ENCODE data around the gene SLC17A1. TPM values are rescaled to one million over a fixed set of nuclear protein-coding genes. Genes with fewer than 3 reads are reported as not detected.

SLC17A1 gene
- total and polyA plus RNA-seq, 10 of the 15 experiments (the other 5 are each of a cell fraction or from before 2014, with no cell fraction given): not detected

- TF ChIP-seq ZBTB4 (CRISPR knock-in tag; IDR thresholded peaks at IDR 0.05): no peak
- no peak for TF ChIP-seq EZH2 (IDR thresholded peaks at IDR 0.05; ENCODE audit: borderline replicate concordance, control insufficient read depth, low read depth, low read length)
- TF ChIP-seq NFIC (IDR thresholded peaks at IDR 0.05; ENCODE audit: low read depth, low read length): peak; percentile 88
- TF ChIP-seq BACH1 (IDR thresholded peaks at IDR 0.05; ENCODE audit: borderline replicate concordance): no peak
- TF ChIP-seq POLR2AphosphoS5 (IDR thresholded peaks at IDR 0.05; ENCODE audit: low read length): no peak
Observed at GRCh38 chr6:25842526-25842925, 10.7 kb upstream of the SLC17A1 start (continued).

GRCh38 chr6:25835442-25836283 lies 3.8 kb upstream of the SLC17A1 start:
- Histone ChIP-seq H4K20me1 (ENCODE audit: control insufficient read depth, insufficient read depth) (no peaks in the 10 kb centered on the region), H3K4me3 (no peak overlapping the region), H3K79me2 (ENCODE audit: control insufficient read depth, insufficient read depth, low read length) (no peaks in the 10 kb centered on the region), H3K27ac (ENCODE audit: control insufficient read depth, insufficient read depth) (no peak overlapping the region), H3K4me1 (ENCODE audit: control insufficient read depth, insufficient read depth, low read length) (no peaks in the 10 kb centered on the region), H3K9me3 (replicated peaks; ENCODE audit: control insufficient read depth, insufficient read depth, low read length) (no peaks in the 10 kb centered on the region), H3K9ac (ENCODE audit: control insufficient read depth, insufficient read depth, low read length) (no peak overlapping the region), H3K4me2 (ENCODE audit: control insufficient read depth, insufficient read depth) (no peak overlapping the region), H3K27me3 (replicated peaks in 1 of 2; ENCODE audit: control insufficient read depth in 2 of 2, insufficient read depth in 2 of 2, low read length in 1 of 2) (no peaks in the 10 kb centered on the region; a peak in 1 of 4 replicates), H3K36me3 (ENCODE audit: control insufficient read depth in 2 of 2, insufficient read depth in 2 of 2, low read length in 1 of 2) (no peaks in the 10 kb centered on the region), H2AFZ (ENCODE audit: control insufficient read depth, low read depth, low read length) (no peak overlapping the region)
- WGBS (ENCODE audit: insufficient coverage, insufficient replicate concordance, low lambda C conversion rate, missing lambda C conversion rate): 34% methylated on average over 8 of the region's 8 CpGs
- RAD21 ChIA-PET (ENCODE audit: unreplicated experiment): no interaction called here
- no peak for ATAC-seq
- POLR2A ChIA-PET: no interaction called here
- SMC1A ChIA-PET (ENCODE audit: uncharacterized antibody, unreplicated experiment): no interaction called here
- in situ Hi-C loops (cut with MboI): no loop called here
- intact Hi-C loops (cut with micrococcal nuclease; ENCODE audit: unreplicated experiment): no loop called here
- no peak for DNase-seq (ENCODE audit: low read depth, low spot score)
- CTCF ChIA-PET: no interaction called here
- no TSS peak for BruUV-seq (replicated peaks)
- no peak for FAIRE-seq
- no peak for TF ChIP-seq SMAD1 (IDR thresholded peaks at IDR 0.05; ENCODE audit: low read depth, partially characterized antibody)
- TF ChIP-seq ZBTB11 (CRISPR knock-in tag; IDR thresholded peaks at IDR 0.05): no peak
- no peak for TF ChIP-seq MXI1 (IDR thresholded peaks at IDR 0.05; ENCODE audit: low read depth, low read length)
- no peak for TF ChIP-seq TCF7 (IDR thresholded peaks at IDR 0.05; ENCODE audit: borderline replicate concordance)
- TF ChIP-seq TCF12 (IDR thresholded peaks at IDR 0.05; ENCODE audit: low read depth, low read length): no peak
- no peak for TF ChIP-seq SIX5 (IDR thresholded peaks at IDR 0.05; ENCODE audit: low read depth, low read length, severe bottlenecking)
- no peak for TF ChIP-seq LARP7 (IDR thresholded peaks at IDR 0.05)
- no peak for TF ChIP-seq MAX (IDR thresholded peaks at IDR 0.05; ENCODE audit: low read depth, low read length)
- no peak for TF ChIP-seq USF2 (IDR thresholded peaks at IDR 0.05; ENCODE audit: borderline replicate concordance, low read depth, low read length)
- TF ChIP-seq IKZF1 (conservative IDR thresholded peaks at IDR 0.05): no peak

Data from GM12878 (cell line).